Transverse colon (tissue), 4 donors: ENCODE results near the gene PCARE. TPM values are rescaled to one million over a fixed set of nuclear protein-coding genes. Genes with fewer than 3 reads are reported as not detected.

Experiments
- DNase-seq: peaks from one replicate; pipeline ENCODE4 v3.0.0-alpha.2; 2019
- H3K27ac ChIP-seq, 4 donors: fragments of 200-600 bp; sonication (generic); 2 replicates each; pipeline ENCODE4 v1.5.1; 2016 to 2018; ENCODE audit warnings: inconsistent platforms in 4 of 4
- H3K27me3 ChIP-seq: fragments of 200-600 bp; sonication (generic); 2 replicates; pipeline ENCODE4 v1.5.1; 2017; ENCODE audit warnings: inconsistent platforms
- H3K36me3 ChIP-seq, 4 donors: fragments of 200-600 bp; sonication (generic); 2 replicates each; pipeline ENCODE4 v1.5.1; 2017 to 2019; ENCODE audit warnings: inconsistent platforms in 4 of 4
- H3K4me1 ChIP-seq, 4 donors: fragments of 200-600 bp; sonication (generic); 2 replicates each; pipeline ENCODE4 v1.5.1; 2017 to 2020; ENCODE audit warnings: inconsistent platforms in 4 of 4
- H3K4me3 ChIP-seq, 4 donors: fragments of 200-600 bp; sonication (generic); 1 replicate in 1 of 4; 2 replicates in 3 of 4; pipeline versions ENCODE4 v1.5.1 to v1.6.1; 2017 to 2019; ENCODE audit warnings: inconsistent platforms in 4 of 4
- H3K9me3 ChIP-seq, 2 donors: fragments of 200-600 bp; sonication (generic); 2 replicates each; pipeline ENCODE4 v1.5.1; 2017 to 2019; ENCODE audit warnings: inconsistent platforms in 2 of 2
- CTCF ChIP-seq, 5 experiments: fragments of 200-600 bp in 3 of 5; fragments of 450-650 bp in 2 of 5; sonication (generic) in 3 of 5; IDR thresholded peaks; 1 replicate in 2 of 5; 2 replicates in 3 of 5; pipeline ENCODE4 v1.5.1; 2016 to 2017; ENCODE audit warnings: antibody characterized with exemption in 5 of 5, inconsistent platforms in 3 of 5, mild to moderate bottlenecking in 2 of 5, moderate library complexity in 1 of 5
- EP300 ChIP-seq: sonication (generic); formaldehyde crosslinking; IDR thresholded peaks from one replicate; pipeline ENCODE4 v1.6.1; 2017; ENCODE audit warnings: antibody characterized with exemption, low read depth
- POLR2A ChIP-seq: fragments of 450-650 bp; IDR thresholded peaks from one replicate; pipeline ENCODE4 v1.6.1; 2016; ENCODE audit warnings: antibody characterized with exemption, mild to moderate bottlenecking, moderate library complexity
- POLR2AphosphoS5 ChIP-seq, 3 donors: sonication (generic); formaldehyde crosslinking; IDR thresholded peaks; one replicate each; pipeline ENCODE4 v1.6.1; 2016; ENCODE audit warnings: antibody characterized with exemption in 3 of 3
- WGBS, 2 donors: methylation state at CpG; one replicate each; pipeline ENCODE4 v1.1.5; 2018; ENCODE audit warnings: low coverage in 1 of 2; 5-methylcytosine and 5-hydroxymethylcytosine counted together
- in situ Hi-C, 4 donors: fragments of 200-750 bp; cut with MboI; loops; one replicate each; pipeline versions ENCODE4 v1.15.0 to v1.15.1; 2017; ENCODE audit warnings: low sequenced_read_pairs in 3 of 4, low pct_ligation_motif_present in 1 of 4, low pct_unique_long_range_greater_than_20kb in 1 of 4
- intact Hi-C: fragments of 100-400 bp; cut with DNase I; formaldehyde crosslinking; loops from one replicate; pipeline ENCODE4 v1.15.1; 2023; ENCODE audit warnings: low total_unique reads
- total RNA-seq, 4 donors: library from RNA; depleted of rRNA; stranded (reverse); fragments of >200 nt; gene quantifications; one replicate each; pipeline ENCODE4 v1.1.0, GENCODE V29; 2016

Gene PCARE
- total RNA-seq, 4 donors from 2014 or later: under 0.01 TPM; not detected in 3

GRCh38 chr2:29057006-29057405 lies 17.3 kb downstream of the PCARE start:
- Histone ChIP-seq H3K36me3 (no peaks in the 10 kb centered on the region), H3K4me1 (no peaks in the 10 kb centered on the region), H3K27me3 (no peaks in the 10 kb centered on the region), H3K9me3 (no peaks in the 10 kb centered on the region), H3K27ac (no peak overlapping the region), H3K4me3 (no peak overlapping the region)
- in situ Hi-C loops (no loop called here), intact Hi-C loops (no loop called here)
- 85 to 90% methylated on average over 2 to 4 of the region's 4 CpGs for WGBS, 2 donors
- no peak for DNase-seq
- TF ChIP-seq POLR2AphosphoS5 (IDR thresholded peaks at IDR 0.05): no peak
- TF ChIP-seq POLR2A: no peak
- no peak for TF ChIP-seq EP300
- no peak for TF ChIP-seq CTCF (IDR thresholded peaks at IDR 0.05)

- in situ Hi-C loops (no loop called here), intact Hi-C loops (no loop called here)
- DNase-seq: no peak
- no peaks in the 10 kb centered on the region for H3K36me3 ChIP-seq
- no peaks in the 10 kb centered on the region for H3K9me3 ChIP-seq
- no peaks in the 10 kb centered on the region for H3K27me3 ChIP-seq
- H3K4me1 ChIP-seq: no peaks in the 10 kb centered on the region
- H3K4me3 ChIP-seq: no peak overlapping the region
- 67 to 83% methylated on average over 1 to 5 of the region's 5 CpGs for WGBS, 2 donors
- TF ChIP-seq POLR2AphosphoS5 (IDR thresholded peaks at IDR 0.05) (no peak), CTCF (IDR thresholded peaks at IDR 0.05) (no peak), POLR2A (no peak), EP300 (no peak)
- no peak overlapping the region for H3K27ac ChIP-seq
Measured at GRCh38 chr2:29056452-29056851, 17.9 kb downstream of the PCARE start.

GRCh38 chr2:29055601-29056000 lies 18.7 kb downstream of the PCARE start:
- H3K27ac ChIP-seq: no peak overlapping the region
- TF ChIP-seq CTCF (IDR thresholded peaks at IDR 0.05): no peak
- TF ChIP-seq POLR2A: no peak
- TF ChIP-seq POLR2AphosphoS5 (IDR thresholded peaks at IDR 0.05): no peak
- TF ChIP-seq EP300: no peak
- DNase-seq: no peak

GRCh38 chr2:29054430-29054829 lies 19.9 kb downstream of the PCARE start:
- Histone ChIP-seq H3K9me3 (no peaks in the 10 kb centered on the region), H3K4me1 (no peaks in the 10 kb centered on the region), H3K36me3 (no peaks in the 10 kb centered on the region), H3K27ac (no peak overlapping the region), H3K27me3 (no peaks in the 10 kb centered on the region), H3K4me3 (no peak overlapping the region)
- intact Hi-C loops (loop anchor here (1.0 kb wide), 1 partner anchor 22 kb away; no protein-coding TSS in a partner anchor), in situ Hi-C loops (no loop called here)
- no peak for TF ChIP-seq POLR2A
- 73 to 80% methylated on average over 4 to 7 of the region's 7 CpGs for WGBS, 2 donors
- no peak for DNase-seq

More at GRCh38 chr2:29055601-29056000, 18.7 kb downstream of the PCARE start:
- Histone ChIP-seq H3K4me1 (no peaks in the 10 kb centered on the region), H3K9me3 (no peaks in the 10 kb centered on the region), H3K27me3 (no peaks in the 10 kb centered on the region), H3K4me3 (no peak overlapping the region), H3K36me3 (no peaks in the 10 kb centered on the region)
- intact Hi-C loops (no loop called here), in situ Hi-C loops (no loop called here)
- 95% methylated on average over 1 of the region's 1 CpG; no CpG with 5 or more reads in 1 of the 2 donors for WGBS, 2 donors
